ENCODE results near the gene CACNA2D1.
A peak's percentile ranks its signal among the peaks of the same experiment; 100 is the strongest.

CACNA2D1 gene

GRCh38 chr7:82235713-82236112 is 207.9 kb downstream of the CACNA2D1 start:
- no peak overlapping the region for H3K27ac ChIP-seq
- TF ChIP-seq CTCF (IDR thresholded peaks at IDR 0.05) (no peak), ZFX (IDR thresholded peaks at IDR 0.05; ENCODE audit: borderline replicate concordance) (no peak)

GRCh38 chr7:82234457-82235049 is 209.0 kb downstream of the CACNA2D1 start:
- no peak for TF ChIP-seq ZFX (IDR thresholded peaks at IDR 0.05; ENCODE audit: borderline replicate concordance)
- TF ChIP-seq CTCF (IDR thresholded peaks at IDR 0.05): peak; percentile 92
- H3K27ac ChIP-seq: no peak overlapping the region

DNA sequence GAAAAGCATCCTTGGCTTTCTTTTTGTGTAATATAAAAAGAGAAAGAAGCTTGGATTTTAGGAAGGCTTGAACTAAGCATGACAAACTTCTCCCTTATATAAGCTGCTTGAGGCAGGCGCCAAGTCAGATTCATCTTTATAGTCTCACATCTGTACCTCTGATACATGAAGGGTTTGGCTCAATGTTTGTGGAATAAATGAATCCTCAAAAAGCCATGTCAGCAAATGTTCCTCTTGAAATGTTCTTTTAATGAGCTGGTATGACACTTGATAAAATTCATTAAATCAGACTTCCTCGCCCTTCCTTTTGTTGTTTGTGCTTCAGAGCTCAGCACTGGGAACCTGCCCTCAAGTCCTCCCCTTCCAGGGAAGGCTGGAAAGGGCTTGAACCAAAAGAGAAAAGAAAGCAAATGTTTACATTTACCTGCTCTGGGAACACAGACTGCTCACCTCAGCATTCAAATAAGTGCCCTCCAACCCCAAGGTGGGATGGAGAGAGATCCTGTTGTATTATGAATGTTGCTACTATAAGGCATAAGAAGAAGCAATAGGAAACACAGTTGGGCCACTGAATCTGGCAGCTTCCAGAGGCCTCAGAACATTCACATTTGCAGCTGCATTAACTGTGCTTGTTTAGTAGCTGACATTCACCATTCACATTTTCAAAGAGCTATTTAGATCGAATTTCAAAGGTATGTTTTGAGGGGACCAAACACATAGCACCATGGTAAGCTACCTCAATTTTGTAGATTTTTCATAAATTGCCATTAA is 212.6 kb downstream of the CACNA2D1 start:
- H3K27ac ChIP-seq: no peak overlapping the region
- TF ChIP-seq CTCF (IDR thresholded peaks at IDR 0.05) (no peak), ZFX (IDR thresholded peaks at IDR 0.05; ENCODE audit: borderline replicate concordance) (no peak)

- no peak overlapping the region for H3K27ac ChIP-seq
- TF ChIP-seq ZFX (IDR thresholded peaks at IDR 0.05; ENCODE audit: borderline replicate concordance) (no peak), CTCF (IDR thresholded peaks at IDR 0.05) (no peak)
These were observed 214.4 kb downstream of the CACNA2D1 start for GRCh38 chr7:82229164-82229563.

GRCh38 chr7:82226191-82226590 is 217.4 kb downstream of the CACNA2D1 start:
- no peak overlapping the region for H3K27ac ChIP-seq
- TF ChIP-seq ZFX (IDR thresholded peaks at IDR 0.05; ENCODE audit: borderline replicate concordance) (no peak), CTCF (IDR thresholded peaks at IDR 0.05) (no peak)

DNA sequence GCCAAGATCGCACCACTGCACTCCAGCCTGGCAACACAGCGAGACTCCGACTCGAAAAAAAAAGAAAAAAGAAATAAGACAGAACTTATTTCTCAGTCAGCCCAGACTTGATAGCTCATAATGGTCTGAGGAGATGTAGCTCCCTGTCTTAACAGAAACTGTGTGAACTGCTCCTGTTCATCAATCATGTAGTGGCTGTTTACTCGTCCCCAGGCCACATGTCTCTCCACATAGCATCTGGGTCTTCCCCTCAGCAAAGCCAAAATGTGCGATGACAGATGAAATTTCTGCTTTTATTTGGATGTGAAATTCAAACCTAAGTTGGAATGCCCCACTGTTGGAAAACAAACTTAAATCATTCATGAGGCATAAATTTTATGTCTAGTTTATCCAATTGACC is 219.0 kb downstream of the CACNA2D1 start:
- H3K27ac ChIP-seq: no peak overlapping the region
- TF ChIP-seq CTCF (IDR thresholded peaks at IDR 0.05) (no peak), ZFX (IDR thresholded peaks at IDR 0.05; ENCODE audit: borderline replicate concordance) (no peak)

GRCh38 chr7:82223580-82223979 is 220.0 kb downstream of the CACNA2D1 start:
- TF ChIP-seq CTCF (IDR thresholded peaks at IDR 0.05) (no peak), ZFX (IDR thresholded peaks at IDR 0.05; ENCODE audit: borderline replicate concordance) (no peak)
- no peak overlapping the region for H3K27ac ChIP-seq

Measured in 22Rv1 (cell line).